ENCODE results near the gene CXCR4.

CXCR4 gene

DNA sequence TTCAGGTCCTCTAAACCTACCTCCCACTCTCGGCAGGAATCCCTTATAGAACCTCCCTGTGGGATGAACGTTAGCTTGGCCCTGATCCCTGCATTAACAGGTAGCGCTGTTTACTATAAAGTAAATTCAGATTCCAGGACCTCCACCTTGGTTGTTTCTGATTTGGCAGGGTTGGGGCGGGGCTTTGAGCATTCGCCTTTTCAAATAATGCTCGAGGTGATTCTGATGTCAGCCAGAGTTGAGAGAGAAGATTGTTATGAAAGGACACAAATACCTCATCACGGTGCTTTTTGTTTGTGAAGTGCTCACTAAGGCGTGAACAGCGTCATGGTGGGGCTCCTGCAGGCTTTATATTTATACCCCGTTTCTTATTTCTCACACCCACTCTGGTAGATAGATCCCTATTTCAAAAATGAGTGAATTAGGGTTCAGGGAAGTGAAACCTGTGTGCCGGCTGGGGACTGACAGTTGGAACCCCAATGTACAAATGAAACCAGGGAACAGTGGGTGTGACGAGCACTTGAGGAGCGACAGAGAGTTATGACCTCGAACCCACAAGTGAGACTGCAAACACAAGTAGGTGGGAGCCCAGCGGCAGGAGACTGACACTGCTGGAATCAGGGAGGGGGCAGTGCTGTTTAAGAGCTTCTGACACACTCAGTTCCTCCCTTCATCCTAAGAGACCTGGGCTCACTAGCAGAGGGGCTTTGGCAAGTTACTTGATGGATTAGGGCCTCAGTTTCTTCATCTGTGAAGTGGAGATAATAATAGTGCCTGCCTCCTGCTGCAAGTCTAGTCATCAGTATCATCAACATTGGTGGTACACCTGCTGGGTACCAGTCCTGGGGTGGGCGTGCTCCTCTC lies 14.2 kb upstream of the CXCR4 start:
- no peak for DNase-seq (ENCODE audit: low read depth in 2 of 2)

- no peak for DNase-seq (ENCODE audit: low read depth in 2 of 2)
Measured at GRCh38 chr2:136131484-136131960, 13.6 kb upstream of the CXCR4 start.

DNA sequence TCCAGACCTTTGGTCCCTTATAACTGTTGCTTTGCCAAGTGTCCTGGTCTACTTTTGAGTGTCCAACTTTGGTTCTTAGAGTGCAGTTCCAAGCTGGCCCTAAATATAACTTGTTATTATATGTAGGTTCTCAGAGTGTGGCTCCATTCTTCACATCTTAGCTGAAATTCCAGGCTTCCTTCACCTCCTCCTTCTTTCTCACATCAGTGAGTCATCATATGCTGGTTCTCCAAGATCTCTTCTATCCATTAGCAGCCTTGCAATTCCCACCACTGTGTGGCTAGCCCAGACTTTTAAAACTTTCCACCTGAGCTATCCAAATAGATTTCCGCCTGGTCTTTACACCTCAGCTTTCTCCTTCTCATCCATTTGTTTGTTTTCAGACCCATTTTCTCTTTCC lies 12.6 kb upstream of the CXCR4 start:
- DNase-seq (ENCODE audit: low read depth in 2 of 2) = no peak

DNA sequence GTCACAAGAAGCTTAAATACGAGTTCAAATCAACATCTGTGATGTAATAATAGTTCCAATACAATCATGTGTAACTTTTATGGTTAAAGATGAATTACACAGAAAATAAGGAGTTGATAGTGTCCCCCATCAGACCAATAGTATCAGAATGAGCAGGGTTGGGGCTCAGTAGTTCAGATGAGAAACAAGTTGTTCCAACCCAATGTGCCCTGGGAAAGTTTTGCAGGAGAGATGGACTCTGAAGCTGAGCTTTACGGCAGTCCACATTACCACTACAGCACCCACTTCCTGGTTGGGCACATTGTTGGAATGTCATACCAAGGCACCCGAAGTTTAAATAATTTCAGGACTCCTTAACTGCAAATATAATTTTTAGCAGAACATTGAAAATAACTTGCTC lies 12.1 kb upstream of the CXCR4 start:
- no peak for DNase-seq (ENCODE audit: low read depth in 2 of 2)

DNA sequence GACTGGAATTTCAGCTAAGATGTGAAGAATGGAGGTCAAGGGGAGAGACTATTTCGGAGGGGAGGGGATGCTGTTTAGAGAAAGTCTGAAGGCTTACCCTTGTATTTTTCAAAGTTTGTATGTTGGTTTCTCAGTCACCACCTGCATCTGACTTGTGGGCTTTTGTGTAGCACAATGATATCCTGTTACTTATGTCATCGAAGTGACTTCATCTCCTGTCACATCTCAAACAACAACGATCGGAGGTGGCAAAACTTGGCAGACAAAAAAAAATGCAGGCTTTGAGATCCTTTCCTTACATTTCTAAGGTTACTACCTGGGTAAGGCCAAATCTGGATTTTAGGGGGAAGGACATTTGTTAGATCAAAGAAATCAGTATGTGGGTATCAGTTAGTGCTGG lies 11.7 kb upstream of the CXCR4 start:
- no peak for DNase-seq (ENCODE audit: low read depth in 2 of 2)

DNA sequence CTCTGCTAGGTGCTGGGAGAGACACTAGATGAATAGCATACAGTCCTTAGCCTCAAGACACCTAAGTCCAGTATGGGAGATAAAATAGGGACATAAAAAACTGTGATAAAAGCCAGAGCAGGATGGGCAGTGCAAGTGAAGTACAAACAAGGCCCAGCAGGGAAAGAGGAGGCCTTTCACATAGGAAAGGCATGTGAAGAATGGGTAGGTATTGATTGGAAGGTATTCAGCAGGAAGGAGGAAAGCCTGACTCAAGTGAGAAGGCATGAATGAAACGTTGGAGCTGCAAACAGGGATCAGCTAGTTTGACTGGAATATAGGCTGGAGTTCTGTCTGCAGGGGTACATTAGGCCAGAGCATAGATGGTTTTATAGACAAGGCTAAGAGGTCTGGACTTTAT lies 11.0 kb upstream of the CXCR4 start:
- DNase-seq (ENCODE audit: low read depth in 2 of 2) = no peak

- DNase-seq (ENCODE audit: low read depth in 2 of 2) = no peak
Measured at GRCh38 chr2:136128366-136128765, 10.4 kb upstream of the CXCR4 start.

DNA sequence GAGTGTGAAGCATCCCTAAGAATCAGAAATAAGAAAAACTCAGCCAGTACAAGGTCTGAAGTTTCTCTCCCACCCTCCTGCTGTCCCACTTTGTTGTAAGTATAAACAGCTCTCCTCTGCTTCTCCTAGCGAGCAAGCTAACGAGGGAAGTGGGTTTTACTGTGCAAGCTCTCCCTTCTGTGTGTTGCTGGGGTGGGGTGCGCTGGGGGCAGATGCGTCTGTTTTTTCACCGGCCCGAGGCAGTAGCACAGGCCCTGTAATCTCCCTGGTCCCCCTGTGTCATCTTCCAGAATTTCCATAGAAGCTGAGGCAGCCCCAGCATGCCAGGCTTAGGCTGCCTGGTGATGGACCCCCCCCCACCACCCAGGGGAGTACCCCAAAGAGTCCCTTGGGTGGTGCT lies 9.4 kb upstream of the CXCR4 start:
- no peak for DNase-seq (ENCODE audit: low read depth in 2 of 2)

GRCh38 chr2:136126421-136126926 lies 8.5 kb upstream of the CXCR4 start:
- no peak for DNase-seq (ENCODE audit: low read depth in 2 of 2)

GRCh38 chr2:136126021-136126420 lies 8.1 kb upstream of the CXCR4 start:
- no peak for DNase-seq (ENCODE audit: low read depth in 2 of 2)

DNA sequence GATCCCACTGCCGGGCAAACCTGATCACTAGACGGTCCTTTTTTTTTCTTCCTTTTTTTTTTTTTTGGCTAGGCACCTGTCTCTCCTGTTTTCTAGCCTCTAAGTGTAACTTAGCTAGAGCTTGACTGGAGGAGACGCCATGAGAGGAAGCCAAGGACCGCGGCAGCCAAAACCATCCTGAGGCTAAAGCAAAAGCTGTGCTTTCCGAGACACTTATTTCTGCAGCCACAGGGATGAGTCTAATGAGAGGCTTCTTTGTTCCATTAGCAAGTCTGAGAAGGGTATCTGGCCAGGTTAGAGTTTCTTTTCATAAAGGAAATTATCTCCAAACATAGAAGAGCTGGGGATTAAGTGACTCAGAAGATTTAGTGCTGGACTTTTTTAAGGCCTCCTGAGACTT lies 7.3 kb upstream of the CXCR4 start:
- no peak for DNase-seq (ENCODE audit: low read depth in 2 of 2)

DNA sequence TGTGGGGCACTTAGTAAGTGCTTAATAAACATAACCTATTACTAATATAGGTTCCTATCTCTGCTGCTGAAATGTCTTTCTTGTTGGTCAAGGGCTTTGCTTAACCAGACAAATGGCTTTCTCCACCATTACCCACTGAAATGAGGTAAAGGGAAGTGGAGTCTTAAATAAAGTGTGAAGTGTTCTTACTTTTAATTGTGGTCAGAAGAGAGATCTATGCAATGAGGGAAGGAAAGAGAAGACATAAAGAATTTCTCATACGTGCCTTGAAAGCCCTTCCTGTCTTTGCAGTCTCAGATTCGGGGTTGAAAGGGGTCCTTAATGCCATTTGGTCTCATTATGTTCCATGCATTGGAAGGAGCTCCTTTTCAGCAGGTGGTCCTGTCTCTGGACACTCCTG lies 6.9 kb upstream of the CXCR4 start:
- DNase-seq (ENCODE audit: low read depth in 2 of 2) = no peak

GRCh38 chr2:136122661-136123060 lies 4.7 kb upstream of the CXCR4 start:
- DNase-seq (ENCODE audit: low read depth in 2 of 2) = no peak

DNA sequence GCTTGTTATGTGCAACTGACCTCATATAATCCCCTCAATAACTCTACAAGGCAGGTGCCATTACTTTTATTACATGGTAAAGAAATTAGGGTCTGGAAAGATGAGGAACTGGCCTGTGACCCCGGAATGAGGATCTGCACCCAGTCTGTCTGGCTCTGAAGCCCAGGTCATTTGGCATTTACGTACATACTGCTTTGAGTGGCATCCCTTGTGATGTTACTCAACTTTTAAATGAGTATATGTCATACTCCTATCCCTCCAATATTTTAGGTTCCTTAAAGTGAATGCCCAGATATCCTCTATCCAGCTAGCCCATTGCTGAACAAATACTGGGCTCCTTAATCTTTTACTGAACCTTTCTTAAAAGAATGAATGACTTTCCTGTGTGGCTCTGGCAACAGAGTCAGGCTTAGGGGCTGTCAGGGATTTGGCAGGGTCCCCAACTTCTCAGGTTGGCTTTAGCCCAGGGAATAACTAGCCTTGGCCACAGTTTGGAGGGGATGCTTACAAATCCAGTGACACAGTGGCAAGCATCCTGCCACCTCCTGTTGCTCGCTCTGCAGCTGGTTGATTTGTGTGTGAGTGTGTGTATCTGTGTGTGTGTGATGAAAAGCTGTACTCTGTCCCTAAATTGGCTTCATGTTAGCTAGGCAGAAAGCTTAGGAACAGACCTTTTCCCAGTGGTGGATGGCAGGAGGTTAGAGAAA lies 3.4 kb upstream of the CXCR4 start:
- no peak for DNase-seq (ENCODE audit: low read depth in 2 of 2)

DNA sequence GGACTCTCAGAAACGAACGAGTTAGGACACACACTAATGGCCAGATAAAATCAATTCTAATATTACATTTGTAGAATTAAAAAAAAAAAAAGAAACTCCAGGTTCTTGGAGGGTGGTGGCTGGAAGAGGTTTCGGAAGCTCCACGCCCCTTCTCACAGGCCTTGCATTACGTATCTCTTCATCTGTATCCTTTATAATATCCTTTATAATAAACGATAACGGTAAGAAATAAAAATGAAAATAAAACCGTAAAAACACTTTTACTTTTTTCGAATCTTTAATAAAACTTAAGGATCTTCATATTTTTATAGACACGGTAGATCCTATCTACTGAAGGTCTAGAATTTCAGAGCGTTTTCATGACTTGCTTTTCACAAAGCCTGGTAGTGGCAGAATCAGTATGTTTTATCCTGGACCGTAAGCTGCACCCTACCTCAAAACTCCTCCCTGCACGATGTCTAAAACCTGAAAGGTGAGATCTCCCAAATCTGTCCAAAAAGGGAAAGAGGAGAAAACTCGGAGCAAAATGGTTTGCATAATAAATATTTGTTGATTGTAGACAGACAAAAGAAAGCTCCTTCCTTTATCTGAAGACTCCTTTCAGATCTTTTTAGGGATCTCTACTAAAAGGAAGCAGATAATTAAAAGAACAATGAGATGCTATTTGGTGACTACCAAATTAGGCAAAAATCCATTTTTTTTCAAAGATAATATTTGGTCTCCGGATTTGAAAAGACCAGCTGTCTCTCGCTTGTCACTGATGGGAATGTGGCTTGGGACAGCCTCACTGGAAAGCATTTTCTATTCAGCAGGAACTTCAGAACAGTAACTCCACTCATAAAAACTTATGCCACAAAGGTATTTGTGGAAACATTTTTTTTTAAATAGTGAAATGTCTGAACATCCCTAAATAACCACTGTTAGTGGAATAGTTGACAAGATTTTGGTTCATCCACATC lies 2.0 kb upstream of the CXCR4 start:
- DNase-seq (ENCODE audit: low read depth in 2 of 2) = no peak

GRCh38 chr2:136118819-136119716 lies 1.1 kb upstream of the CXCR4 start:
- DNase-seq (ENCODE audit: low read depth in 2 of 2) = peak; percentile 74 to 81

DNA sequence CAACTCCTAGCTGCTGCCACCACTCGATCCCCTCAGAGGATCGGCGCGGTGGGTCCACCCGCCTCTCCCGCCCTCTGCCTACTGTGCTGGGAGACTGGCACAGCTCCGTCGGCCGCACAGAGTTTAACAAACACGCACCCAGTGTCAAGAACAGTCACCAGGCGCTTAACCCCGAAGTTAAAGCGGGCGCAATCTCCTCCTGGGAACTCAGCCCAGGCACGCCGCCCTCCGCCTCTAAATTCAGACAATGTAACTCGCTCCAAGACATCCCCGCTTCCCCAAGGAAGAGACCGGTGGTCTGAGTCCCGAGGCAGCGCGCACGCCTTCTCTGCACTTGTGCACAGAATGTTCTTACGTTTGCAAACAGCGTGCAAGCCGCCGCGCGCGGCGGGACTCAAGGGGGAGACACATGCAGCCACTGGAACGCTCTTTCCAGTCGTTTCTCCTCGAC lies 533 bp downstream of the CXCR4 start:
- no peak for DNase-seq (ENCODE audit: low read depth in 2 of 2)

DNA sequence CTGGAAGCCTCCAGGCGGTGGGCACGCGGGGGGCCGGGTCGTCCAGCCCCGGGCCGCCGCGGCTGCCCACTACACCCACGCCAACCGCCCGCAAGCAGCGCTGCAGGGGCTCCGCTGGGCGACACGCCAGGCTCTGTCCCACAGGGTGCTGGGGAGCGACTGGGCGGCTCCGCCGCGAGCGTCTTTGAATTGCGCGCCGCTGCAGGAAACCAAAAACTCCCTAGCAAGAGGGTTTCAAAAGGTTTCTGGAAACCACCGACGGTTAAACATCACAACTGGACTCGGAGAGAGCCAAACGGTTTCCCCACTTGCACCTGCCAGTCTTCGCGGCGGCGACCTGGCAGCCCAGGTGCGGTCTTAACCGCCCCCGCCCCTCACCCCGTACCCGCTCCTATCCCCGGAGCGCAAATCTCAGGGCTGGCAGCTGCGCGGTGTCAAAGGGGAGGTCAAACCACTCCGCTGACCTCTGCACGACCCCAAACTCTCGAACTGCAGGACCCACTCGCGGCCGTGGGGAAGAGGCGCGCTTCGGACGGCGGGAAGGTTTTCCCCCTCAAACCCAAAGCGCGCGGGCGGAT lies 1.0 kb downstream of the CXCR4 start:
- DNase-seq (ENCODE audit: low read depth in 2 of 2) = no peak

DNA sequence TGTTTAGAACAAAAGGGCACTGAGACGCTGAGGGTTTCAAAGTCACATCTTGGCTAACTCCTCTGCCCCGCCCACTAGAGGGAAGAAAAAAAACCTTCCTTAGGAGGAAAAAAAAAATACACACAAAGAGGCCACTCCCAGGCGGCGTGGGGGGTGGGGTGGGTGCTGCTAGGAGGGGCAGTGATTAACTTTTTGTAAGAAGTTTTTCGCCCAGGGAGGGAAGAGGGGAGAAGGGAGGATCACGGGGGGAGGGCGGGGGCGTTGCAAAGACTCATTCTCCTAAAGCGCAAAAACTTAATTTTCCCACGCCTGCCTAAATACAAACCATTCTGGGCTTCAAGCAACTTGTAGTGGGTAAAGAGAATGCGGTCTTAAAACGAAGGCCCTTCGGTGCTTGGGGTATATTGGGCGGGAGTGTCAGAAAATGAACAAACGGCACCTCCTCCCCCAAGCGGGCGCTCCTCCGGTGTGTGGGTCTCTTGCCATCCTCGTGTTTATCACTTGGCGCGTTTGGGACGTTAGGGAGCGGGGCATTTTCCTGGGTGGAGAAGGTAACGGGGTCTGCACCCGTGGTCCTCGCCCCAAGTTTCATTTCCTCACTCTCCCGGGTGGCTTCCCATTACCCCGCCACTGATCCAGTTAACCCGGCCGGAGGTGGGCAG lies 1.7 kb downstream of the CXCR4 start:
- DNase-seq (ENCODE audit: low read depth in 2 of 2) = peak; percentile 68 to 71

All from stimulated activated CD8-positive, alpha-beta memory T cell treated with anti-CD3 and anti-CD28 coated beads, Interleukin-7, amount 100 ng/mL, for 1 hour (primary cell).